Mammary epithelial cell (primary cell): ENCODE results near the gene RPS6KA5.

Experiments used
- CTCF ChIP-seq, 2 donors: IDR thresholded peaks in 1 of 2; conservative IDR thresholded peaks in 1 of 2; 2 replicates each; pipeline ENCODE4 v1.5.1; 2011 to 2012; ENCODE audit warnings: inconsistent platforms in 2 of 2, low read length in 2 of 2, mild to moderate bottlenecking in 2 of 2, control low read depth in 1 of 2, low read depth in 1 of 2; ENCODE audit not compliant: insufficient read depth in 1 of 2; ENCODE audit errors: extremely low read depth in 1 of 2
- EZH2 ChIP-seq: IDR thresholded peaks from 2 replicates; pipeline ENCODE4 v1.6.1; 2012; ENCODE audit warnings: low read length, inconsistent platforms, borderline replicate concordance

DNA sequence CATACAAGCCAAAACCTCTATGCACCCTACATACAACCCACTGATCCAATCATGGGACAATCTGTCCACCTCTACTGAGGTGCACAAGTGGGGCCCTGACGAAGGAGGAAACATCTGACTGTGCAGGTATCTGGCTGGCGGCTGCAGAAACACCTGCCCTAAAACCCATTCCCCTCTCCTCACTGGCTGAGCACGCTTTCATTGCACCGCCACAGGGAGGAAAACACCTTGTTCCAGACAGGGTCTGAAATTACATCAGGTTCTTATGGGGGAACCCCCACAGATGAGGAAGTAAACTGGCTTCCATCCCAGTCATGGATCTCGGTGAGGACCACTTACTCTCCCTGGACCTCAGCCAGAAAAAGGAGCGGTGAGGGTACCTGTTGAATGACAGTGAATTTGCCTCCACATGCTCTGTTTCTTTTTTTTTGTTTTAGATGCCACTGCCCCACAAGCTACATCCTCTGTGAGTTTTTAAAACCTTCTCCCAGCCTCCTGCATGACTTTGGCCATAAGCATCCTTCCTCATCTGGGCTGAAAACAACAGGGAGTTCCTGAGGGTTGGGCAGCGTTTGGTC lies 29.6 kb upstream of the RPS6KA5 start:
- TF ChIP-seq CTCF (conservative IDR thresholded peaks at IDR 0.05 in 1 of 2, IDR thresholded peaks at IDR 0.05 in 1 of 2; ENCODE audit: extremely low read depth in 1 of 2, insufficient read depth in 1 of 2, low read depth in 1 of 2, low read length in 2 of 2) (no peak), EZH2 (no peak)
